Right lobe of liver (tissue), 6 donors: ENCODE measurements around the gene PYGL. TPM values are rescaled to one million over a fixed set of nuclear protein-coding genes. Genes with fewer than 3 reads are reported as not detected.

Experiments
- ATAC-seq, 4 donors: fragments of 200-7000 bp; cut with Tn5 transposase; one replicate each; pipeline ENCODE4 v1.9.1; 2020; ENCODE audit warnings: mild to moderate bottlenecking in 4 of 4, moderate library complexity in 4 of 4
- DNase-seq, 3 donors: peaks; one replicate each; pipeline ENCODE4 v3.0.0-alpha.2; 2020
- H3K27ac ChIP-seq, 3 donors: fragments of 200-600 bp; one replicate each; pipeline ENCODE4 v1.8.0; 2022
- H3K27me3 ChIP-seq, 2 donors: fragments of 200-600 bp; one replicate each; pipeline ENCODE4 v1.8.0; 2022
- H3K36me3 ChIP-seq, 4 donors: fragments of 200-600 bp; sonication (generic) in 1 of 4; one replicate each; pipeline versions ENCODE4 v1.5.1 to v1.8.0; 2017 to 2022; ENCODE audit warnings: control low read depth in 1 of 4
- H3K4me1 ChIP-seq, 4 donors: fragments of 200-600 bp; sonication (generic) in 1 of 4; one replicate each; pipeline versions ENCODE4 v1.5.1 to v1.8.0; 2017 to 2022; ENCODE audit warnings: control low read depth in 1 of 4
- H3K4me3 ChIP-seq, 3 donors: fragments of 200-600 bp; one replicate each; pipeline ENCODE4 v1.8.0; 2022
- H3K9me3 ChIP-seq, 4 donors: fragments of 200-600 bp; sonication (generic) in 1 of 4; one replicate each; pipeline versions ENCODE4 v1.5.1 to v1.8.0; 2017 to 2022; ENCODE audit warnings: control low read depth in 1 of 4
- POLR2A ChIP-seq: fragments of 450-650 bp; IDR thresholded peaks from one replicate; pipeline ENCODE4 v1.6.1; 2017; ENCODE audit warnings: antibody characterized with exemption, mild to moderate bottlenecking
- WGBS: methylation state at CpG from one replicate; pipeline ENCODE4 v1.1.6; 2018; ENCODE audit warnings: low coverage, low lambda C conversion rate; ENCODE audit not compliant: insufficient coverage; ENCODE audit errors: missing lambda C conversion rate; 5-methylcytosine and 5-hydroxymethylcytosine counted together
- intact Hi-C, 2 donors: fragments of 100-400 bp; cut with DNase I; formaldehyde crosslinking; loops; one replicate each; pipeline versions ENCODE4 v1.11.2 to v1.14.1; 2022
- total RNA-seq, 6 experiments: library from RNA; depleted of rRNA in 2 of 6; stranded (reverse); fragments of >200 nt in 2 of 6; fragmentation: NEBNext Ultra II Directional in 3 of 6; extraction: Animal tissue kit (Norgen Biotek cat#: 25700) in 3 of 6; gene quantifications; one replicate each; pipeline versions ENCODE4 v1.1.0 to v1.2.4, GENCODE V29; 2016 to 2023
- TF ChIP-seq, protein P1 (sequence below), 4 donors: fragments of 200-600 bp in 3 of 4; fragments of 450-650 bp in 1 of 4; IDR thresholded peaks; one replicate each; pipeline versions ENCODE4 v1.5.1 to v1.8.0; 2016 to 2022; ENCODE audit warnings: antibody characterized with exemption in 4 of 4, mild to moderate bottlenecking in 2 of 4
- donor health status: DM: no; HTN: yes; CAD: no.
- donor health status: DM: no; HTN: no; CAD: no.
- donor health status: DM: no; HTN: no; CAD: no.
- donor health status: DM: no; HTN: yes; CAD: no.
- donor health status: DM: no; HTN: yes; CAD: no.

Gene PYGL
- total RNA-seq, 6 experiments from 2014 or later, result 80.1 to 130 (median 107) TPM

- H3K36me3 ChIP-seq, result no peaks in the 10 kb centered on the region
- peaks cover 0 to 3% (median 0%) of the 10 kb centered on the region in 4 donors for H3K4me1 ChIP-seq
- ATAC-seq, result no peak
- 42% methylated on average over 3 of the region's 3 CpGs for WGBS
- no peak for DNase-seq
- no peak overlapping the region for H3K4me3 ChIP-seq
- H3K27me3 ChIP-seq, result no peaks in the 10 kb centered on the region
- TF ChIP-seq, protein P1, sequence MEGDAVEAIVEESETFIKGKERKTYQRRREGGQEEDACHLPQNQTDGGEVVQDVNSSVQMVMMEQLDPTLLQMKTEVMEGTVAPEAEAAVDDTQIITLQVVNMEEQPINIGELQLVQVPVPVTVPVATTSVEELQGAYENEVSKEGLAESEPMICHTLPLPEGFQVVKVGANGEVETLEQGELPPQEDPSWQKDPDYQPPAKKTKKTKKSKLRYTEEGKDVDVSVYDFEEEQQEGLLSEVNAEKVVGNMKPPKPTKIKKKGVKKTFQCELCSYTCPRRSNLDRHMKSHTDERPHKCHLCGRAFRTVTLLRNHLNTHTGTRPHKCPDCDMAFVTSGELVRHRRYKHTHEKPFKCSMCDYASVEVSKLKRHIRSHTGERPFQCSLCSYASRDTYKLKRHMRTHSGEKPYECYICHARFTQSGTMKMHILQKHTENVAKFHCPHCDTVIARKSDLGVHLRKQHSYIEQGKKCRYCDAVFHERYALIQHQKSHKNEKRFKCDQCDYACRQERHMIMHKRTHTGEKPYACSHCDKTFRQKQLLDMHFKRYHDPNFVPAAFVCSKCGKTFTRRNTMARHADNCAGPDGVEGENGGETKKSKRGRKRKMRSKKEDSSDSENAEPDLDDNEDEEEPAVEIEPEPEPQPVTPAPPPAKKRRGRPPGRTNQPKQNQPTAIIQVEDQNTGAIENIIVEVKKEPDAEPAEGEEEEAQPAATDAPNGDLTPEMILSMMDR (IDR thresholded peaks at IDR 0.05), result no peak
- TF ChIP-seq POLR2A, result no peak
- intact Hi-C loops, result no loop called here
- peak overlapping the region in 1 of 3 donors; percentile 24 for H3K27ac ChIP-seq
- no peaks in the 10 kb centered on the region for H3K9me3 ChIP-seq
Measured at GRCh38 chr14:50967103-50967502, 22.8 kb upstream of the PYGL start.

DNA sequence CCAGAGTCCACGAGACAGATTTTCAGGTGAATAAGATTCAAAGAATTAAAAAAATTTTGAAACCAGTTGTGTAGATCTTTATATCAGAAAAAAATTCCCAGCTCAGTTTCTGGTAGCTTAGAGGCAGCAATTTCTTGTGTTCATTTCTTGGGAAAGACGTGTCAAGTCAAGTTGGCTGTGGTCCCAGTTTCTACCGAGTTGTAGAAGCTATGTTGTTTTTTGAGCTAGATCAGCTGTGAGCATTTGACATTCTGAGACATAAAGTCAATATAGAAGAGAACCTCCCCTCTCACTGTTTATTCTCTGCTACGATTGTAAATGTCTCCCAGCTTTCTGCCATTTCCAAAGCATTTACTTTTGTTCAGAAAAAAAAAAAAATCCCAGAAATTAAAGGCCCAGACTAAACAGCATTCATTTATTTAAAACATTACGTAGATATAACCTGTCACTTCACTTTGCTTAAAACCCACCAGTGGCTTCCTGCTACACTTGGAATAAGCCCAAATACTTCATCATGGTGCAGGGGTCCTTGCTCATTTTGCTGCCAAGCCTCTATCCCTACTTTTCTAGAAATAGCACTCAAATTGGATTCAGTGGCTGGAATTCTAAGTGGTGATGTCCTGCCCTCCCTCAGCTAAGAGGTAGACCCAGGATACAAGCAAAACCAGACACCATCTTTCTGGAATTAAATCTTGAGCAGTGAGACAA lies 20.6 kb upstream of the PYGL start:
- WGBS, result 33% methylated on average over 5 of the region's 5 CpGs
- no peaks in the 10 kb centered on the region for H3K36me3 ChIP-seq
- peak in 2 of 4 donors; percentile 26 to 32 for ATAC-seq
- H3K27me3 ChIP-seq, result no peaks in the 10 kb centered on the region
- H3K4me1 ChIP-seq, result peaks cover 0 to 3% (median 0%) of the 10 kb centered on the region in 4 donors
- no peak for DNase-seq
- TF ChIP-seq POLR2A, result no peak
- TF ChIP-seq, protein P1 (IDR thresholded peaks at IDR 0.05), result no peak
- H3K27ac ChIP-seq, result no peak overlapping the region
- intact Hi-C loops, result no loop called here
- no peaks in the 10 kb centered on the region for H3K9me3 ChIP-seq
- no peak overlapping the region for H3K4me3 ChIP-seq

DNA sequence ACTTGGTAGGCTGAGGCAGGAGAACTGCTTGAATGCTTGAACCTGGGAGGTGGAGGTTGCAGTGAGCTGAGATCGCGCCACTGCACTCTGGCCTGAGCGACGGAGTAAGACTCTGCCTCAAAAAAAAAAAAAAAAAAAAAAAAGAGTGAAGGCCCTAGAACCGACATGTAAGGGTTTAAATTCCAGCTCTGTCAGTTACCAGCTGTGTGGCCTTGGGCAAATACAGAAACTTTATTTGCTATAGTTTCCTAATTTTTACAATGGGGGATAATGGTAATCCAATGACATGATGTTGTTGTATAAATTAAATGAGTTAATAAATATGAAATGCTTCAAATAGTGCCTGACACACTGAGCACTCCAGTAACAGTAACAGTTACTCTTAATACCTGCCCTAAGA lies 19.6 kb upstream of the PYGL start:
- intact Hi-C loops, result no loop called here
- Histone ChIP-seq H3K4me1 (peaks cover 0 to 3% (median 0%) of the 10 kb centered on the region in 4 donors), H3K36me3 (no peaks in the 10 kb centered on the region), H3K27me3 (no peaks in the 10 kb centered on the region), H3K27ac (no peak overlapping the region), H3K9me3 (no peaks in the 10 kb centered on the region), H3K4me3 (no peak overlapping the region)
- TF ChIP-seq, protein P1 (IDR thresholded peaks at IDR 0.05), result no peak
- no peak for TF ChIP-seq POLR2A
- no peak for DNase-seq
- no peak for ATAC-seq
- 93% methylated on average over 5 of the region's 5 CpGs for WGBS

DNA sequence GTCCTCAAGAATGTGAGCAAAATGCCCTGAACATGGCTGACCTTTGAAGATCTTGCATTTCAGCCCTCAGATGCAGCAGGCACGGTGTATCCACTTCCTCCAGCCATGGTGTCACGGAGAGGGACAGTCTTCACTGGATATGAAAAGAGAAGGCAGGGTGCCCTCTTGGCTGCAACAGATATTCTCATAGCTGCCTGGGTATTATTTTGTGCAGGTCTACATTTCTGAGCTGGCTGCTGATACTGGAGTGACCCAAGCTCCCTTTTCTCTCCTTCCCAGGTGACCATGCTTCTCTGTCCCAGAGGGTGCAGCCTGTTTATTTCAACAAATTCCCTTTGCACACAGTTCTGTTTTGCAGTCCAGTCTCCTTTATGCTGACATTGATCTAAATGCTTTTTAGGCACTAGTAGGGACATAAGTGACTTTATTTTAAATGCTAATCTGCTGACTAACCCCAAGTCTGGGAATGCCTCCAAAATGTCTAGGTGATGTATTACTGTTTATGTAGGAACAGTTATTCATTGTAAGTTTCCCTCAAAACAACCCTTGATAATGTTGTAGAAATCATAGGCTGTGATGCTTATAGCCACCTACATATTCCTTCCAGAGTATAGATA lies 17.4 kb upstream of the PYGL start:
- H3K36me3 ChIP-seq, result no peaks in the 10 kb centered on the region
- no peak overlapping the region for H3K27ac ChIP-seq
- ATAC-seq (peak; percentile 16 to 77 (median 68)), DNase-seq (no peak)
- intact Hi-C loops, result no loop called here
- peaks cover 0 to 3% (median 0%) of the 10 kb centered on the region in 4 donors for H3K4me1 ChIP-seq
- H3K4me3 ChIP-seq, result no peak overlapping the region
- WGBS, result 41% methylated on average over 2 of the region's 2 CpGs
- TF ChIP-seq, protein P1 (IDR thresholded peaks at IDR 0.05), result no peak
- no peak for TF ChIP-seq POLR2A
- H3K27me3 ChIP-seq, result no peaks in the 10 kb centered on the region
- no peaks in the 10 kb centered on the region for H3K9me3 ChIP-seq
